K562 (cell line): Measurements from ENCODE around the gene HERC5. TPM values are rescaled to one million over a fixed set of nuclear protein-coding genes. Genes with fewer than 3 reads are reported as not detected.

Experiments
- ATAC-seq: fragments of 200-7000 bp; cut with Tn5 transposase; 3 replicates; pipeline ENCODE4 v1.9.1; 2020; ENCODE audit warnings: moderate library complexity
- BruUV-seq: library from RNA; stranded (reverse); fragments of 400-500 nt; replicated peaks from 2 replicates; lab custom pipeline; 2021; lab: Mats Ljungman, UMichigan
- CTCF ChIA-PET: fragments of 300-600 bp; formaldehyde crosslinking; extraction: SDS; loops from one replicate; lab custom pipeline; 2021; ENCODE audit warnings: low intra/inter-chr PET ratio; lab: Yijun Ruan, JAX
- POLR2A ChIA-PET: fragments of 300-600, 350-650 bp; sonication (Branson Sonifier 250); formaldehyde crosslinking; extraction: SDS; loops from one replicate; lab custom pipeline; 2021; ENCODE audit warnings: antibody characterized with exemption, inconsistent platforms; lab: Yijun Ruan, JAX
- DNase-seq, 4 experiments: peaks; one replicate each; pipeline versions ENCODE4 v3.0.0 to v3.0.0-alpha.2; 2011 to 2018; ENCODE audit warnings: low spot score in 3 of 4, mixed read lengths in 3 of 4; ENCODE audit errors: extremely low read depth in 1 of 4
- FAIRE-seq: peaks from 2 replicates; lab custom pipeline; 2011; peaks lifted over from hg19 to GRCh38; lab: Jason Lieb, UNC
- H2AFZ ChIP-seq: 2 replicates; pipeline ENCODE4 v1.6.0; 2011; ENCODE audit warnings: low read depth, low read length, control low read depth, inconsistent platforms
- H3K27ac ChIP-seq: fragments of 200-600 bp; 3 replicates; pipeline ENCODE4 v1.8.0; 2011; ENCODE audit warnings: low read depth, mild to moderate bottlenecking, control low read depth, inconsistent platforms, low read length, moderate library complexity, mixed read lengths; ENCODE audit errors: extremely low read depth
- H3K27me3 ChIP-seq, 2 experiments: fragments of 300-600 bp in 1 of 2; 2 replicates in 1 of 2; 3 replicates in 1 of 2; pipeline versions ENCODE4 v1.6.0 to v1.8.0; 2011; ENCODE audit warnings: inconsistent platforms in 2 of 2, low read length in 2 of 2, mild to moderate bottlenecking in 1 of 2, mixed read lengths in 1 of 2, moderate library complexity in 1 of 2; ENCODE audit not compliant: control insufficient read depth in 2 of 2, insufficient read depth in 2 of 2
- H3K36me3 ChIP-seq: fragments of 300-600 bp; 3 replicates; pipeline ENCODE4 v1.8.0; 2011; ENCODE audit warnings: mild to moderate bottlenecking, low read length, inconsistent platforms; ENCODE audit not compliant: control insufficient read depth, insufficient read depth
- H3K4me1 ChIP-seq, 2 experiments: fragments of 200-600 bp in 1 of 2; replicated peaks in 1 of 2; 2 replicates in 1 of 2; 3 replicates in 1 of 2; pipeline versions ENCODE4 v1.5.1 to v1.8.0; 2011; ENCODE audit warnings: inconsistent platforms in 2 of 2, low read length in 2 of 2, mild to moderate bottlenecking in 1 of 2, mixed read lengths in 1 of 2, moderate library complexity in 1 of 2; ENCODE audit not compliant: control insufficient read depth in 2 of 2, insufficient read depth in 2 of 2
- H3K4me2 ChIP-seq: 2 replicates; pipeline ENCODE4 v1.6.1; 2011; ENCODE audit warnings: low read length, control low read depth, inconsistent platforms, mixed read lengths; ENCODE audit not compliant: insufficient read depth
- H3K4me3 ChIP-seq: fragments of 200-600 bp; sonication (generic), shearing (Covaris generic); 2 replicates; pipeline ENCODE4 v1.5.1; 2016; ENCODE audit warnings: control low read depth, inconsistent platforms
- H3K79me2 ChIP-seq: fragments of 200-600 bp; 3 replicates; pipeline ENCODE4 v1.8.0; 2011; ENCODE audit warnings: low read length, inconsistent platforms; ENCODE audit not compliant: control insufficient read depth, insufficient read depth
- H3K9ac ChIP-seq, 2 experiments: 2 replicates each; pipeline versions ENCODE4 v1.6.0 to v1.6.1; 2011; ENCODE audit warnings: low read depth in 2 of 2, low read length in 2 of 2, control low read depth in 1 of 2, inconsistent platforms in 1 of 2, mild to moderate bottlenecking in 1 of 2, mixed read lengths in 1 of 2; ENCODE audit not compliant: insufficient read depth in 1 of 2
- H3K9me1 ChIP-seq: one replicate; pipeline ENCODE4 v1.6.0; 2011; ENCODE audit warnings: inconsistent platforms, mild to moderate bottlenecking, low read length, moderate library complexity; ENCODE audit not compliant: control insufficient read depth, insufficient read depth
- H3K9me3 ChIP-seq: replicated peaks from 2 replicates; pipeline ENCODE4 v1.5.1; 2011; ENCODE audit warnings: low read depth, low read length, inconsistent platforms; ENCODE audit not compliant: control insufficient read depth, insufficient read depth
- H4K20me1 ChIP-seq: replicated peaks from 2 replicates; pipeline ENCODE4 v1.6.1; 2011; ENCODE audit warnings: low read length, inconsistent platforms, mixed read lengths; ENCODE audit not compliant: control insufficient read depth, insufficient read depth
- ARID2 ChIP-seq: fragments of 450-650 bp; IDR thresholded peaks from 2 replicates; pipeline ENCODE4 v1.6.1; 2017; ENCODE audit warnings: antibody characterized with exemption, mild to moderate bottlenecking
- ETS2 ChIP-seq: IDR thresholded peaks from 2 replicates; pipeline ENCODE4 v1.6.1; 2016; ENCODE audit warnings: borderline replicate concordance, missing genetic modification characterization, mild to moderate bottlenecking, moderate library complexity, missing compliant biosample characterization; ENCODE audit not compliant: poor library complexity, severe bottlenecking
- JUN ChIP-seq, 2 experiments: sonication (generic) in 1 of 2; formaldehyde crosslinking in 1 of 2; IDR thresholded peaks; 2 replicates each; pipeline versions ENCODE4 v1.6.1 to v1.8.0; 2012 to 2022; ENCODE audit warnings: borderline replicate concordance in 2 of 2, mild to moderate bottlenecking in 2 of 2, improper control_type of control experiment in 1 of 2, low read depth in 1 of 2, low read length in 1 of 2, missing genetic modification reagents in 1 of 2
- MAZ ChIP-seq, 2 experiments: fragments of 450-650 bp in 1 of 2; sonication (generic) in 1 of 2; formaldehyde crosslinking; IDR thresholded peaks in 1 of 2; conservative IDR thresholded peaks in 1 of 2; 2 replicates each; pipeline versions ENCODE4 v1.4.0 to v1.5.0; 2020; ENCODE audit warnings: mild to moderate bottlenecking in 1 of 2, missing genetic modification reagents in 1 of 2
- PPARD ChIP-seq: fragments of 250-450 bp; sonication (Bioruptor Pico); IDR thresholded peaks from 2 replicates; pipeline ENCODE4 v1.8.0; 2022; ENCODE audit warnings: inconsistent platforms, mild to moderate bottlenecking, moderate library complexity
- SP1 ChIP-seq: sonication (generic); formaldehyde crosslinking; IDR thresholded peaks from 2 replicates; pipeline ENCODE4 v1.8.1; 2022; ENCODE audit warnings: mild to moderate bottlenecking, missing genetic modification reagents
- WGBS: fragments of 100-300 bp; shearing (Covaris generic); methylation state at CpG from one replicate; pipeline ENCODE4 v1.1.6; 2016; ENCODE audit warnings: low coverage, mixed read lengths; ENCODE audit not compliant: insufficient coverage; ENCODE audit errors: missing lambda C conversion rate; 5-methylcytosine and 5-hydroxymethylcytosine counted together
- in situ Hi-C: fragments of 300-500 bp; cut with MboI; formaldehyde crosslinking; loops from 4 replicates; pipeline ENCODE4 v1.15.0; 2018; ENCODE audit warnings: inconsistent platforms, mixed read lengths
- intact Hi-C: fragments of 100-400 bp; cut with micrococcal nuclease; formaldehyde crosslinking; loops from 2 replicates; pipeline ENCODE4 v1.14.2; 2022
- polyA plus RNA-seq, 8 experiments: library from polyadenylated mRNA; depleted of rRNA in 4 of 8; stranded (reverse) in 5 of 8; unstranded in 3 of 8; fragments of >200 nt; fragmentation: Nextera tagmentation in 2 of 8; fragmentation: Illumina TruSeq in 1 of 8; extraction: Ambion mirVana in 2 of 8; extraction: Trizol in 1 of 8; gene quantifications; 2 replicates each; pipeline versions ENCODE4 v1.2.1 to v1.2.3, GENCODE V29; 2011 to 2014; ENCODE audit warnings: inconsistent platforms in 1 of 8, missing spikeins in 1 of 8
- total RNA-seq, 7 experiments: library from RNA; depleted of rRNA in 6 of 7; stranded (reverse); fragments of >200 nt in 6 of 7; fragmentation: Illumina TruSeq in 2 of 7; extraction: Trizol in 2 of 7; gene quantifications; 2 replicates each; pipeline versions ENCODE4 v1.2.1 to v1.2.3, GENCODE V29; 2011 to 2021; ENCODE audit warnings: low replicate concordance in 1 of 7
- TF ChIP-seq, protein P1 (sequence below): fragments of 250-450 bp; sonication (Bioruptor Pico); IDR thresholded peaks from 2 replicates; pipeline ENCODE4 v1.8.0; 2021; ENCODE audit warnings: mild to moderate bottlenecking, moderate library complexity
- TF ChIP-seq, protein P2 (sequence below): fragments of 450-650 bp; IDR thresholded peaks from 2 replicates; pipeline ENCODE4 v1.6.1; 2016; ENCODE audit warnings: mild to moderate bottlenecking
- TF ChIP-seq, protein P3 (sequence below): fragments of 250-450 bp; sonication (Bioruptor Pico); IDR thresholded peaks from 2 replicates; pipeline ENCODE4 v1.5.0; 2022; ENCODE audit warnings: mild to moderate bottlenecking
- TF ChIP-seq, protein P4 (sequence below): fragments of 250-450 bp; sonication (Bioruptor Pico); IDR thresholded peaks from 2 replicates; pipeline ENCODE4 v1.4.0; 2020; ENCODE audit warnings: mild to moderate bottlenecking, moderate library complexity, borderline replicate concordance

Gene HERC5
- total and polyA plus RNA-seq, 9 of the 15 experiments (the other 6 are each of a cell fraction or from before 2014, with no cell fraction given), result 0.18 TPM; not detected in 8

DNA sequence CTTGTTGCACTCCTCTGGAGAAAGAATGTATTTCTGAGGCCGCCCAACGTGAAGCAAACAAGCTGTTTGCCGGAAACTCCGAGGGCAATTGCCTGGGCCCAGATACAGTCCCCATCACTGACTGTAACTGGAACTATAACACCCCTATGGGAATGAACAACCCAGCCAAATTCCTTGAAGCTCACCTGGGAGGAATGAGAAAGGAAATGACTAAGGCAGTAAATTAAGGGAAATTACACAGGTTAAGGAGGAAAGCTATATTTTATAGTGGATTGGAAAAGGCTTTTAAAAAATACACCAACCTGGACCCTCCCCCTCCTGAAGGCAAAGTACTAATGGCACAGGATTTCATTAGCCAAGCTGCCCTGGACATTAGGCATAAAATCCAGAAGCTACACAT is 11.7 kb upstream of the HERC5 start:
- ChIA-PET POLR2A (interaction anchor here (0.8 kb wide), 1 partner anchor 558 kb away, joined by 4 read pairs; no protein-coding TSS in a partner anchor), CTCF (no interaction called here)
- DNase-seq (no peak), FAIRE-seq (no peak), ATAC-seq (no peak)
- Histone ChIP-seq H3K9me3 (no peaks in the 10 kb centered on the region), H3K79me2 (no peaks in the 10 kb centered on the region), H3K27me3 (no peaks in the 10 kb centered on the region), H3K4me2 (no peak overlapping the region), H4K20me1 (no peaks in the 10 kb centered on the region), H3K27ac (no peak overlapping the region), H2AFZ (no peak overlapping the region), H3K9me1 (no peaks in the 10 kb centered on the region), H3K9ac (no peak overlapping the region), H3K4me1 (no peaks in the 10 kb centered on the region), H3K4me3 (no peak overlapping the region), H3K36me3 (no peaks in the 10 kb centered on the region)
- in situ Hi-C loops (no loop called here), intact Hi-C loops (no loop called here)
- 0% methylated on average over 4 of the region's 4 CpGs for WGBS
- no TSS peak for BruUV-seq
- TF ChIP-seq JUN (IDR thresholded peaks at IDR 0.05; ENCODE audit: borderline replicate concordance, low read depth, low read length), result no peak
- TF ChIP-seq JUN (CRISPR knock-in tag; IDR thresholded peaks at IDR 0.05; ENCODE audit: borderline replicate concordance), result no peak
- TF ChIP-seq, protein P1, sequence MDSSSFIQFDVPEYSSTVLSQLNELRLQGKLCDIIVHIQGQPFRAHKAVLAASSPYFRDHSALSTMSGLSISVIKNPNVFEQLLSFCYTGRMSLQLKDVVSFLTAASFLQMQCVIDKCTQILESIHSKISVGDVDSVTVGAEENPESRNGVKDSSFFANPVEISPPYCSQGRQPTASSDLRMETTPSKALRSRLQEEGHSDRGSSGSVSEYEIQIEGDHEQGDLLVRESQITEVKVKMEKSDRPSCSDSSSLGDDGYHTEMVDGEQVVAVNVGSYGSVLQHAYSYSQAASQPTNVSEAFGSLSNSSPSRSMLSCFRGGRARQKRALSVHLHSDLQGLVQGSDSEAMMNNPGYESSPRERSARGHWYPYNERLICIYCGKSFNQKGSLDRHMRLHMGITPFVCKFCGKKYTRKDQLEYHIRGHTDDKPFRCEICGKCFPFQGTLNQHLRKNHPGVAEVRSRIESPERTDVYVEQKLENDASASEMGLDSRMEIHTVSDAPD, result no peak
- TF ChIP-seq, protein P2, sequence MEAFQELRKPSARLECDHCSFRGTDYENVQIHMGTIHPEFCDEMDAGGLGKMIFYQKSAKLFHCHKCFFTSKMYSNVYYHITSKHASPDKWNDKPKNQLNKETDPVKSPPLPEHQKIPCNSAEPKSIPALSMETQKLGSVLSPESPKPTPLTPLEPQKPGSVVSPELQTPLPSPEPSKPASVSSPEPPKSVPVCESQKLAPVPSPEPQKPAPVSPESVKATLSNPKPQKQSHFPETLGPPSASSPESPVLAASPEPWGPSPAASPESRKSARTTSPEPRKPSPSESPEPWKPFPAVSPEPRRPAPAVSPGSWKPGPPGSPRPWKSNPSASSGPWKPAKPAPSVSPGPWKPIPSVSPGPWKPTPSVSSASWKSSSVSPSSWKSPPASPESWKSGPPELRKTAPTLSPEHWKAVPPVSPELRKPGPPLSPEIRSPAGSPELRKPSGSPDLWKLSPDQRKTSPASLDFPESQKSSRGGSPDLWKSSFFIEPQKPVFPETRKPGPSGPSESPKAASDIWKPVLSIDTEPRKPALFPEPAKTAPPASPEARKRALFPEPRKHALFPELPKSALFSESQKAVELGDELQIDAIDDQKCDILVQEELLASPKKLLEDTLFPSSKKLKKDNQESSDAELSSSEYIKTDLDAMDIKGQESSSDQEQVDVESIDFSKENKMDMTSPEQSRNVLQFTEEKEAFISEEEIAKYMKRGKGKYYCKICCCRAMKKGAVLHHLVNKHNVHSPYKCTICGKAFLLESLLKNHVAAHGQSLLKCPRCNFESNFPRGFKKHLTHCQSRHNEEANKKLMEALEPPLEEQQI, result no peak
- no peak for TF ChIP-seq MAZ (CRISPR knock-in tag; conservative IDR thresholded peaks at IDR 0.05 in 1 of 2, IDR thresholded peaks at IDR 0.05 in 1 of 2)
- TF ChIP-seq, protein P3, sequence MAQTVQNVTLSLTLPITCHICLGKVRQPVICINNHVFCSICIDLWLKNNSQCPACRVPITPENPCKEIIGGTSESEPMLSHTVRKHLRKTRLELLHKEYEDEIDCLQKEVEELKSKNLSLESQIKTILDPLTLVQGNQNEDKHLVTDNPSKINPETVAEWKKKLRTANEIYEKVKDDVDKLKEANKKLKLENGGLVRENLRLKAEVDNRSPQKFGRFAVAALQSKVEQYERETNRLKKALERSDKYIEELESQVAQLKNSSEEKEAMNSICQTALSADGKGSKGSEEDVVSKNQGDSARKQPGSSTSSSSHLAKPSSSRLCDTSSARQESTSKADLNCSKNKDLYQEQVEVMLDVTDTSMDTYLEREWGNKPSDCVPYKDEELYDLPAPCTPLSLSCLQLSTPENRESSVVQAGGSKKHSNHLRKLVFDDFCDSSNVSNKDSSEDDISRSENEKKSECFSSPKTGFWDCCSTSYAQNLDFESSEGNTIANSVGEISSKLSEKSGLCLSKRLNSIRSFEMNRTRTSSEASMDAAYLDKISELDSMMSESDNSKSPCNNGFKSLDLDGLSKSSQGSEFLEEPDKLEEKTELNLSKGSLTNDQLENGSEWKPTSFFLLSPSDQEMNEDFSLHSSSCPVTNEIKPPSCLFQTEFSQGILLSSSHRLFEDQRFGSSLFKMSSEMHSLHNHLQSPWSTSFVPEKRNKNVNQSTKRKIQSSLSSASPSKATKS (CRISPR knock-in tag), result no peak
- TF ChIP-seq, protein P4, sequence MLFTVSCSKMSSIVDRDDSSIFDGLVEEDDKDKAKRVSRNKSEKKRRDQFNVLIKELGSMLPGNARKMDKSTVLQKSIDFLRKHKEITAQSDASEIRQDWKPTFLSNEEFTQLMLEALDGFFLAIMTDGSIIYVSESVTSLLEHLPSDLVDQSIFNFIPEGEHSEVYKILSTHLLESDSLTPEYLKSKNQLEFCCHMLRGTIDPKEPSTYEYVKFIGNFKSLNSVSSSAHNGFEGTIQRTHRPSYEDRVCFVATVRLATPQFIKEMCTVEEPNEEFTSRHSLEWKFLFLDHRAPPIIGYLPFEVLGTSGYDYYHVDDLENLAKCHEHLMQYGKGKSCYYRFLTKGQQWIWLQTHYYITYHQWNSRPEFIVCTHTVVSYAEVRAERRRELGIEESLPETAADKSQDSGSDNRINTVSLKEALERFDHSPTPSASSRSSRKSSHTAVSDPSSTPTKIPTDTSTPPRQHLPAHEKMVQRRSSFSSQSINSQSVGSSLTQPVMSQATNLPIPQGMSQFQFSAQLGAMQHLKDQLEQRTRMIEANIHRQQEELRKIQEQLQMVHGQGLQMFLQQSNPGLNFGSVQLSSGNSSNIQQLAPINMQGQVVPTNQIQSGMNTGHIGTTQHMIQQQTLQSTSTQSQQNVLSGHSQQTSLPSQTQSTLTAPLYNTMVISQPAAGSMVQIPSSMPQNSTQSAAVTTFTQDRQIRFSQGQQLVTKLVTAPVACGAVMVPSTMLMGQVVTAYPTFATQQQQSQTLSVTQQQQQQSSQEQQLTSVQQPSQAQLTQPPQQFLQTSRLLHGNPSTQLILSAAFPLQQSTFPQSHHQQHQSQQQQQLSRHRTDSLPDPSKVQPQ (CRISPR knock-in tag), result no peak
- no peak for TF ChIP-seq ARID2
- TF ChIP-seq PPARD (CRISPR knock-in tag), result no peak
- TF ChIP-seq ETS2 (tag), result no peak
- TF ChIP-seq SP1, result no peak
